ENCODE data around the gene DIPK1A. TPM values are rescaled to one million over a fixed set of nuclear protein-coding genes. Genes with fewer than 3 reads are reported as not detected.

The DIPK1A gene
- total RNA-seq, 2 donors from 2014 or later, result 7.4 to 8.6 TPM

DNA sequence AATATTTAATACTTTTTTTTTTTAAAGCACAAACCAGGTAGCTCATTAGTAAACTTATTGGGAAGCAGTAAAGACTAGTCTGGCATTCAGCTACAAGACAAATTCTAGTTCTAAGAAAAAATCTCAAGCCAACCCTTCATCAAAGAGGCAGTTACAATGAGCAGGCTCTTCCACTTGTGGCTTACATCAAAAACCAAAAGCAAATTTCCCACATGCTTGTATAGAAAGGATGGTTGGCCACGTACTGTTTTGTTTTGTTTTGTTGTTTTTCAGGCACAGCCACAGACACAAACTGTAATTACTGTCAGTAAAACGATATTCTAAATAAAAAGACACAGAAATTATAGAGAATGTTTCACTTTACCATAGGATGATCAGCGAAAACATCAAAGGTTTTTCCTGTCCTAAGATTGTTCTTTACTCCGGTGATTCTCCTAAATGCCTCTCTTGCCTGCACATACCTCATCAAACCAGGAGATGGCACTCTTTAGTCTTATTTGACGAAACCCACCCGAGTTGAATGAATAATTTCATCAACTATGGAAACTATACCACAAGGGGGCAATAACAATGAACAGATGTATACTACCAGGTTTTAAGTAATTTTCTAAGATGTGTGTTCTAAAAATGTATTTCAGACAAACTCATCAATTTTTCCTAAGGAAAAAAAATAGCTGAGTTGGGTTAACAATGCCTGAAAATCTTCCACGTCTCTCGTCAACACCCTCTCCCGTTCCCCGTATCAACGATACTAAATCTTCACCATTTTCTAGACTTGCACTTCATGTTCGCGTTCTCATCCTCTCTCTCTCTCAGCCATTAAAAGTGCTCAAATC is 102.5 kb downstream of the DIPK1A start:
- peak; percentile 82 to 83 for ATAC-seq
- DNase-seq, result no peak
- intact Hi-C loops (cut with DNase I), result loop anchor here (1.0 to 10.0 kb wide), 3 partner anchors 106 to 136 kb away; partner anchors contain the start of gene DIPK1A (in 1 of the 2)

DNA sequence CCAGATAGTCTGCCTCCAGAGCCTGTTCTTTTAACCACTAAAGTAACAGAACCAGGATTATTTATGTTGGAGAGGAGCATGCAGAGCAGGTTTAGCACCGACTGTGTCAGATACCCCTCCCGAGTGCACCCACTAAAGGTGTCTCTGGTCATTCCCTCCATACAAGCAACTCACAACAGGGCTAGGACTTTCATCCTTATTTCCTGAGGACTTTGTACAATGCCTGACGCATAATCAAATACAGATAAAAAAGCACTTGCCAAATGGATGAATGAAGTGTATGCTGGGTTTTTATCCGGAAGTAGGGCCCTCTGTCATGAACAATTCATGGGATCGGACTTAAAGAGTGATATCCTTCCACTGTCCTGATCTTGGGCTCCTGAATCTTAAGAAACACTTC is 103.4 kb downstream of the DIPK1A start:
- intact Hi-C loops (cut with DNase I), result loop anchor here (2.0 to 10.0 kb wide), 3 partner anchors 107 to 203 kb away; partner anchors contain the start of gene DIPK1A (in 1 of the 2)
- DNase-seq (no peak), ATAC-seq (no peak)

DNA sequence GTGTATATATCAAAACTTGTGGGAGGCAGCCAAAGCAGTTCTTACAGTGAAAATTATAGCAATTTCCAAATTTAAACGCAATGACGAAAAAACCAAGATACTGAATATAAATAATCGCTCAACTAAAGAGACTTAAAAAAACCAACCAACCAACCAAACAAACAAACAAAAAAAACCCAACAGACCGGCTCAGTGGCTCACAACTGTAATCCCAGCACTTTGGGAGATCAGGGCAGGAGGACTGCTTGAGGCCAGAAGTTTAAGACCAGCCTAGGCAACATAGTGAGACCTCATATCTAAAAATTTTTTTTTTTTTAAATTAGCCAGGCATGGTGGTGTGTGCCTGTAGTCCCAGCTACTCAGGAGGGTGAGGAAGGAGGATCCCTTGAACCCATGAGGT is 106.0 kb downstream of the DIPK1A start:
- intact Hi-C loops (cut with DNase I), result loop anchor here in 1 of 2 donors (10.0 kb wide), 1 partner anchor 110 kb away; the partner anchor contains the start of gene DIPK1A
- DNase-seq (no peak), ATAC-seq (no peak)

DNA sequence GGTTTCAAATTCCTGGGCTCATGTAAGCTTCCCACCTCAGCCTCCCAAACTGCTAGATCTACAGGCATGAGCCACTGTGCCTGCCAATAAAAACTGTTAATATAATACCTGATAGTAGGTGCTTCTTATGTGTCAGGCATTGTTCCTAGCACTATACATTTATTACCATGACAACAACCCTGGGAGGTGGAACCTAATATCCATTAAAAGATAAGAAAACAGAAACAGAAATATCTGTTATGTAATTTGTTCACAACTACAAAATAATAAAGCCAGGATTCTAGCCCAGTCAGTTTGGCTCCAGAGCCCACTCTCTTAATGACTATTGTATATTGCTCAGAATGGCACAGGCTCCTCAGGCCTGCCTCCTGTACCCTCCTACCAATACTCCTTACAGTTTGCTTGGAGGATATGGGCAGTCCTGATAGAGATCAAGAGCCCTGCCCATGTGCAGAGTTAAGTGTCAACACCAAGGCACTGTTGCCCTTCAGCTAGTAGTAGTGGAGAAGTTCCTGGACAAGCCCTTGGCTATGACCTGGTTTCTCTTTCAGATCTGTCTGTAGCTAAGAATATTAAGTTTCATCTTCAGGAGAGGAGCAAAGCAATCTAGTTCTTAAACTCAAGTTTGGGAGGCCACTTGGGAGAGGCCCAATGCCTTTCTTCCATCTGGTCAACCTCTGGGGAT is 107.0 kb downstream of the DIPK1A start:
- ATAC-seq (no peak), DNase-seq (no peak)
- intact Hi-C loops (cut with DNase I), result loop anchor here in 1 of 2 donors (10.0 kb wide), 1 partner anchor 111 kb away; the partner anchor contains the start of gene DIPK1A

DNA sequence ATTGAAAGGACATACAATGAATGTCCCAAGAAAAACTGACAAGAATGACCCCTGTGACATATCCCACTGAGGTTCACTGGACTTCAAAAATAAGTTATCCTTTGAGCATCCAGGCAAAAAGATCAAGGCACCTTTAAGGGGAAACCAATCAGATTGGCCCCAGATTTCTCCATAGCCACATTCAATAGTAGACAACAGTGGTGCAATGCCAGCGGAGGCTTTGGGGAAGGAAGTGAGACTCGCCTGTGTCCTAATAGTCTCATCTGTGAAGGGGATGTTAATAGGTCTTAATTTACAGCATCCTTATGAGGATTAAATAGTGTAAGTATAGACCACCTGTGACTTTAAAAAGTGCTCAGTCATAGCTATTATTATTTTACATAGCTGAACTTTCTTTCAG is 108.0 kb downstream of the DIPK1A start:
- intact Hi-C loops (cut with DNase I), result loop anchor here in 1 of 2 donors (10.0 kb wide), 1 partner anchor 112 kb away; the partner anchor contains the start of gene DIPK1A
- DNase-seq (no peak), ATAC-seq (no peak)

DNA sequence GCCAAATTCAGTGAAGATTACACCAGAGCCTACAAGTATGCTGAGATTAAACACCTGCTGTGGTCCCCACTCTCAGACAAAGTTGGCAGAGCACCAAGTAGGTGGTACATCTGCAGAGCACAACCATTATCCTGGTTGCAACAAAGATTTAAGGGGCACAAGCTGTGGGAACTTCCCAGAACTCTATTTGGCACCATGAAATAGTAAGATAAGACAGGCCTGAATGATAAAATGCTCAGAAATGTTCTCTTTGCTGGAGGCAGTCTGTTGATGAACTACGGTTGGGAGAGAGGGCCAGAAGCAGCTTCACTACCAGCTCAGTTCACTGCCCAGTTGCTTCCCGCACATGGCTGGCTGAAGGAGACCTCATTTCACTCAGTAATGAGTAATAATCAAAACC is 109.5 kb downstream of the DIPK1A start:
- DNase-seq (no peak), ATAC-seq (peak in 1 of 2 donors; percentile 67)
- intact Hi-C loops (cut with DNase I), result loop anchor here in 1 of 2 donors (10.0 kb wide), 1 partner anchor 113 kb away; the partner anchor contains the start of gene DIPK1A

DNA sequence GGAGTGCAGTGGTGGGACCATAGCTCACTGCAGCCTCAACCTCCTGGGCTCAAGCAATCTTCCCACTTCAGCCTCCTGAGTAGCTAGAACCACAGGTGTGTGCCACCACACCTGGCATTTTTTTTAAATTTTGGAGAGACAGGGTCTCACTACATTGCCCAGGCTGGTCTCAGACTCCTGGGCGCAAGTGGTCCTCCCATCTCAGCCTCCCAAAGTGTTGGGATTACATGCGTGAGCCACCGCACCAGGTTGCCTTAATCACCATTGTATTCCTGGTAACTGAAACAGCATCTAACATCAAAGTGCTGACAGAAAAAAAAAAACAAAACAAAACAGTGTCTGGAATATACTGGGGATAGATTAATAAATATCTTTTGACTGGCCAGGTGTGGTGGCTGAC is 111.2 kb downstream of the DIPK1A start:
- DNase-seq, result no peak
- intact Hi-C loops (cut with DNase I), result loop anchor here in 1 of 2 donors (10.0 kb wide), 1 partner anchor 115 kb away; the partner anchor contains the start of gene DIPK1A

DNA sequence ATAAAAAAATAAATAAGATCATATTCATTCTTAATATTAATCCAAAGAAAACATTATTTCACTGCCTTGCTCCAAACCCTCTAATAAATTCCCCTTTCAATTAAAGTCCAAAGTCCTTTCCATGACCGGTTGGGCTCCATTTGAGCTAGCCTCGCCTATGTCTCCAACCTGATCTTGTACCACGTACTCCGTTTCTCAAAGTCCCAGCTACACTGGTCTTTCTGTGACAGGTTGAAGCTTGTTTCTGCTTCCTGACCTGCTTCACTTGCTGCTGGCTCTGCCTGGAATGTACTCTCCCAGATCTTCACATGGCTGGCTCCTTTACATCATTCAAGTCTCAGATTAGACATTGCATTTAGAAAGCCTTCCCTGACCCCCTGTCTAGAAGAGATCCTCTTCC is 113.1 kb downstream of the DIPK1A start:
- DNase-seq (no peak), ATAC-seq (no peak)
- intact Hi-C loops (cut with DNase I), result no loop called here

More for the DNA sequence above, 111.2 kb downstream of the DIPK1A start:
- no peak for ATAC-seq

DNA sequence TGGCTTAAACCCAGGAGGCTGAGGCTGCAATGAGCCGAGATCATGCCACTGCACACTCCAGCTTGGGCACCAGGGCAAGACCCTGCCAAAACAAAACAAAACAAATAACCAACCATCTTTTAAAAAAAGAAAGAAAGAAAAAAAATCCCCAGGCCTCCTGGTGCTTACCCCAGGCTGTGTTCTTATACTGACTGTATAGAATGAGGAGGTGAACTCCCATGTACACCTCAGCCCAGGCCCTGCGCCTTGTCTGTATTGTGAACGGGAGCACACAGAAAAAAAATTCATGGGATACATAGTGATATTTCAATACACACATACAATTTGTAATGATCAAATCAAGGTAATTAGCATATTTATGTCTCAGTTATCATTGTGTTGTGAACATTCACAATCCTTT is 115.4 kb downstream of the DIPK1A start:
- DNase-seq (no peak), ATAC-seq (no peak)
- intact Hi-C loops (cut with DNase I), result no loop called here

DNA sequence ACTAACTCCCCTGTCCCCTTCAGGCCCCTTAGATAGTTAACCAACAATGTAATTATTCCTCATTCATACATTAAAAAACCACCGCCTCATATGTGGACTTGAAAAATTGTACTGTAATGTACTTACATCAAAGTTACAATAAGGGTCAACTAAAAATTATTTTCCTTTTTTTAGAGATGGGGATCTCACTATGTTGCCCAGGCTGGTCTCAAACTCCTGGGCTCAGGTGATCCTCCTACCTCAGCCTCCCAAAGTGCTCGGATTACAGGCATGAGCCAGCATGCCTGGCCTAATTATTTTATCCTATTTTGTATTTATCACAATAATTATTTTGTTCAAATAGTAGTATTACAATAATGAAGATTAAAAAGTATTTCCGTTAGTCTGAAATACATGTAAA is 116.8 kb downstream of the DIPK1A start:
- intact Hi-C loops (cut with DNase I), result no loop called here
- ATAC-seq, result no peak
- no peak for DNase-seq

DNA sequence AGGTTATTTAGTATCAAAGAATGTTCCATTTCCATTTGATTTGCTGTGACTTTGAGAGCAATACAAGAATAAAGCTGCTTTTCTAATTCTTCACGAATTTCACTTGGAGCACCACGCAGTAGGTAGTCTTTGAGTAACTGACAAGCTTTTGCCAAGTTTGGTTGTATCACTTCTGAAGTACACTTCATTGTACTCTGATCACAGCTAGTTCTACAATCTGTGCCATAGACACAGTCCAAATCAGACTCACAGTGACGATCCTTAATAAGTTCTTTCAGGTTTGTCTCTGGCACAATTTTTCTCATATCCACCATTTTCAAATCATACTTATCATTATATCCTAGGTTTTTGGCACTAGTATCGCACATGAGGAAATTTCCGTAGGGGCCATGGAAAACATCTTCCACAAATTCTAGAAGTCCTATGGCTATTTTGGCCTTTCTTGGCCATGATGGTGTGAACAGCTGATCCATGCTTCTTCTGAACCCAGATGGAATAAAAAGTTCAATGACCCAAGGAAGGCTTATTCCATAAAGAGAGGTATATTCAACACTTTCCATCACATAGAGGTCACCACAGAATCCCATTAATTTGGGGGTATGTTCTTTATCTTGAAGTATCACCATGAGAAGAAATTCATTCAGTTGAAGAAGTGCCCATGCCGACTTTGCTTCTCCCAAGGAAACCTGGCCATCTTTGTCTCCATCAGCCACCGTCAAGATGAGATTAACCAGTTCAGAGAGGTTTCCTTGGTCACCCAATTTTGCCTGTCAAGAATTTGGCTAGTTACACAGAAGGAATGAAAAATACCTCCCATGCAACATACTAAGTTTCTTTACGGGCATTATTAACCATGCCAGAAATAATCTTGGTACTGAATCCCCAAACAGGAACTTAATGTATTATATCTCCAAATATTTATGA is 117.6 kb downstream of the DIPK1A start:
- no peak for ATAC-seq
- intact Hi-C loops (cut with DNase I), result no loop called here
- DNase-seq, result no peak

DNA sequence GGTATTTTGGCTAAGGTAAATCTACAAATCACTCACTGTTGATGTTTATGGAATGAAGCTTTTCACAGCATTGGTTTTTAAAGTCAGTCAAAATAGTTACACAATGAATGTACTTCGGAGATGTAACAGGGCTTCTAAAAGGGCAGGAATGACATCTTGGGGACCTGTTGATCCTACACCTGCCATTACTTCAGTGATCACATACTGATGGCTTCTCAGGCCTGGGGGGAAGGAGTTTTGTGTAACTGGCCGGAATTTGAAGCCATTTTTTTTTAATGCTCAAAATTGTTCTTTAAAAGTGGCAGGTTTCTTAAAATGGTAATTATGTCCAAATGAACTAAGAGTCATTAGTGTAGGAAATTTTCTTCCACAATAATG is 118.2 kb downstream of the DIPK1A start:
- ATAC-seq (no peak), DNase-seq (no peak)
- intact Hi-C loops (cut with DNase I), result no loop called here

DNA sequence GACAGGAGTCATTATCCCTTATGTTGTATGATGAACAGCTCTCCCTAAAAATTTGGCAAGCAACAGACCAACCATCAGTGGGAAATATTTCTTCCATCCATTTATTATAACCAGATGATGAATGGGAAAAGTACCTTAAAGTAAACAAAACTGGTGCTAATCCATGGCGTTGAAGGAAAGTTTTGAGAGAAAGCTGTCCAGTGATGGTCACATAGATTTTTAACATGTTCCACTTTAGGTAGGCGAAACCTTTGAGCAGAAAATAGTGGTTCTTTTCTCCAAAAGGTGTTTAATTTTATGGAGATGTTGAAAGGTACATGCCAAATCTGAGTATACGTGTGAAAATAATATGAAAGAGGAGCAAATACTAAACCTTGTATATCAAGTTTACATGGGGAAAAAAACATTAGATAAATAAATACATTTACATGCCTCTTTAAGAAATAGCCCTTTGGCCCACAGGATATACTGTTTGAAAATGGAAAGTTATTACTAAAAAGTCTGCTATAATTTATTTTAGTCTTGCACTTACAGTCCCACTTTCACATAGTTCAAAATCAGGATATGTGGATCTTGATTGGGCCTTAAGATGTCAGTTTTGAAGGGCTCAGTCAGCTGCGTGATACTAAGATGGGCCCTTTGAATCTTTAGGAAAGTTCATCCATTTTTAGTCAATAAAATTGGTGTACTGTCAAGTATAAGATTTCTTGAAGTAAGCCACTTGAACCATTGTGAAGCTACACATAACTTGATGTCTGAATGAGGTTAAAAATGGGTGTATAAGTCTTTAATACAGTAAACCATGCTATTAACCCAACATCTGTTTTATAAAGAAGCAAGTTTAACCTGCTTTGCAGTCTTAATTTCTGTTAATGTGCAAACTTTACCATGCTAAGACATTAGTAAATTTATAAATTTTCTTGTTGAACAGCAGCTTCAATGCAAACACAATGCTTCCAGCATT is 118.9 kb downstream of the DIPK1A start:
- no peak for ATAC-seq
- DNase-seq, result no peak
- intact Hi-C loops (cut with DNase I), result no loop called here

DNA sequence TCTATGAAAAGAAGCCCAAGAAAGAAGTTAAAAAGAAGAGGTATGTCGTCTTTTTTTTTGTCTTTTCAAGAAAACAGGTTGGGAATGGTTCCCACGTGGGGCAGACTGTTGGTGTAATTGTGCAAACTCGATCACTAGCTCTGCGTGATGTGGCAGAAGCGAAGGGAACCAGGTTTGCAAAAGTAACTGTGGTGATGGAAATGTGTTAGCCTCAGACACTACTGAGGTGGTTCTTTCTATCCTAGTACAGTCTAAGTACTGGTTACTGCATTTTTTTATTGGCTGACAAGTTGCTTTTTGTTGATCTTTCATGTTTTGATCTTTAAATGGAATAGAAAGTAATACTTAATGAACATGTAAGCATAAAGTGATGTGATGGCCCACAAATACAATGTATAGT is 120.7 kb downstream of the DIPK1A start:
- intact Hi-C loops (cut with DNase I), result no loop called here
- no peak for ATAC-seq

DNA sequence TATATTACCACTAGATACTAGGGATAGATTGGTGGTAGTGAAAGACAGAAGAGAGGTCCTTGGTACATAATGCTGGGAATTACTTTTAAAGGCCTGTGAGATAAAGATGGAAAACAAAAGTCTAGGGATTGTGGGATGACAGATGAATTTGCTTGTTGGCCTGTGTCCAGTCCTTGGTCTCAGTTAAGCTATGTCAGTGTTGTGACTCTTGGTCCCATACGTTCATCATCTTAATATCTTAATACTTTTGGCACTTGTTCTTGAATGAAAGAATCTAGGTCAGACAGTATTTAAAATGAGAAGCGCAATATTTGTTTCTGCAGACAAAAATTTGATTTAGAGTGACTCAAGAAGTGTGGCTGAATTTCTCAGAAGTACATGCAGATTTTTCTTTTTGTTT is 121.8 kb downstream of the DIPK1A start:
- intact Hi-C loops (cut with DNase I), result no loop called here
- no peak for DNase-seq
- ATAC-seq, result peak in 1 of 2 donors; percentile 11

More for the DNA sequence above, 120.7 kb downstream of the DIPK1A start:
- no peak for DNase-seq

DNA sequence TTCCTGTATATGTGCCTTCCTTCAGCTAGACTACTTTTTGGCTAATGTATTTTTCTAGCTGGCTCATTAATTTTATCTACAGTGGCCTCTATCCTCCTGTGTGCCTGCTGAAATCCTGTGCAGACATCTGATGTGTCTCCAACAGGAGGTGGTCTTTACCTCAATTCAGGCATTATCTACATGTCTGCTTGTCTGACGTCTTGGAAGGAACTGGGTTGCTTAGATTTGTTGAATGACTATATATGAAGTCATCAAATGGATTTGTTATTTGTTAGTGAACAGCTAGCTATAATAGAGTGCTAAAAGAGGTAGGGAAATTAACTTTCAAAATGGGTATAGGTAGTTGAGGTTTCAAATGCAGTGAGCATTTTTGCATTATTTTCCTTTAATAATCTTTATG is 122.7 kb downstream of the DIPK1A start:
- DNase-seq (no peak), ATAC-seq (no peak)
- intact Hi-C loops (cut with DNase I), result no loop called here

DNA sequence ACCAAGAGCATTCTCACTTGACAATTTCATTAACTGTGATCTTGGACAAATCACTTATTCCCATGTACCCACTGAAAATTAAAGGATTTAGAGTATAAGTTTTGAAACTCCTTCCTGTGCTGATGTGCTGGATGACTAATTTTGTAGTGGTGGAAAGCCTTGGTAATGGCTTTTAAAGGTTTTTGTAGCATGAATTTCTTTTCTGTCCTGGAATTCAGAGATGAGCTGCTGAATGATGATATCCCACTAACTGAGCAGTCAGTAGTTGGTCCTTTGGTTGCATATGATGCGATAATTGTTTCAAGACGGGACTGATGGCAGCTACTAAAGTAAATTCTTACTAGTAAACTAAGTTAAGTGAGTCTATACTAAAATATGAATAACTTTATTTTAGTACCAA is 124.2 kb downstream of the DIPK1A start:
- DNase-seq (no peak), ATAC-seq (no peak)
- intact Hi-C loops (cut with DNase I), result no loop called here

DNA sequence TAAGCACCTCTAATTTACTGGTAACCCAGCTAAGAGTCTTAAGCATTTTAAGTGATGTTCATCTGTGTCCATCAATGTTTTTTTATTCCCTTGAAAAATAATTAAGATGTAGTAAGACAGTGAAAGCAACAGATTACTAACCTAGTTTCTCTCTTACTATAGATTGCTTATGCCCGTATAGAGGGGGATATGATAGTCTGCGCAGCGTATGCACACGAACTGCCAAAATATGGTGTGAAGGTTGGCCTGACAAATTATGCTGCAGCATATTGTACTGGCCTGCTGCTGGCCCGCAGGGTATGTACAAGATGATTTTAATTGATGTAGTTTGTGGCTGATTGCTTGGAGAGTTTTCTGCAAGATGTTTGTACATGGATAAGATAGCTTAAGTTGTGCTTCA is 126.6 kb downstream of the DIPK1A start:
- ATAC-seq (no peak), DNase-seq (no peak)
- intact Hi-C loops (cut with DNase I), result no loop called here
